Right lung (tissue), 5 donors: Measurements from ENCODE around the gene RRH. TPM values are rescaled to one million over a fixed set of nuclear protein-coding genes. Genes with fewer than 3 reads are reported as not detected.

Experiments
- DNase-seq, 2 donors: peaks; one replicate each; pipeline ENCODE4 v3.0.0-alpha.2; 2013
- polyA plus RNA-seq, 5 donors: library from polyadenylated mRNA; unstranded; fragments of 120-200 nt; gene quantifications; one replicate each; pipeline versions ENCODE4 v1.2.1 to v1.2.3, GENCODE V29; 2013; ENCODE audit warnings: inconsistent platforms in 1 of 5, low replicate concordance in 1 of 5; ENCODE audit not compliant: insufficient read length in 5 of 5, insufficient read depth in 1 of 5

RRH gene
- polyA plus RNA-seq, 5 donors = 0.31 to 0.77 (median 0.64) TPM

- no peak for DNase-seq
These were observed 59.3 kb downstream of the RRH start for GRCh38 chr4:109887071-109887470.

- DNase-seq = no peak
These were observed 62.3 kb downstream of the RRH start for GRCh38 chr4:109890076-109890475.

Other genes starting within 250 kb of the RRH start
- 10 to 100 TPM; 44.9 to 57.3 (median 49.8) TPM for gene CASP6, start 124.5 kb upstream of the RRH start, polyA plus RNA-seq
- gene PLA2G12A, start 97.9 kb upstream of the RRH start, polyA plus RNA-seq = 10 to 100 TPM; 29.2 to 37.8 (median 35.1) TPM
- 100 to 1,000 TPM in 2 of 5 donors, 10 to 100 TPM in 3; 79.6 to 110 (median 99.6) TPM for gene CFI, start 26.0 kb upstream of the RRH start, polyA plus RNA-seq
- 10 to 100 TPM; 32.3 to 39.5 (median 36.1) TPM for gene GAR1, start 12.2 kb upstream of the RRH start, polyA plus RNA-seq
- gene LRIT3, start 20.1 kb downstream of the RRH start, polyA plus RNA-seq = under 1 TPM; 0.37 to 0.64 (median 0.59) TPM
- 1 to 10 TPM in 2 of 5 donors, under 1 TPM in 3; 0.73 to 2.1 (median 0.90) TPM for gene EGF, start 84.9 kb downstream of the RRH start, polyA plus RNA-seq